Measurements from ENCODE around the gene ELAVL3.

DNA sequence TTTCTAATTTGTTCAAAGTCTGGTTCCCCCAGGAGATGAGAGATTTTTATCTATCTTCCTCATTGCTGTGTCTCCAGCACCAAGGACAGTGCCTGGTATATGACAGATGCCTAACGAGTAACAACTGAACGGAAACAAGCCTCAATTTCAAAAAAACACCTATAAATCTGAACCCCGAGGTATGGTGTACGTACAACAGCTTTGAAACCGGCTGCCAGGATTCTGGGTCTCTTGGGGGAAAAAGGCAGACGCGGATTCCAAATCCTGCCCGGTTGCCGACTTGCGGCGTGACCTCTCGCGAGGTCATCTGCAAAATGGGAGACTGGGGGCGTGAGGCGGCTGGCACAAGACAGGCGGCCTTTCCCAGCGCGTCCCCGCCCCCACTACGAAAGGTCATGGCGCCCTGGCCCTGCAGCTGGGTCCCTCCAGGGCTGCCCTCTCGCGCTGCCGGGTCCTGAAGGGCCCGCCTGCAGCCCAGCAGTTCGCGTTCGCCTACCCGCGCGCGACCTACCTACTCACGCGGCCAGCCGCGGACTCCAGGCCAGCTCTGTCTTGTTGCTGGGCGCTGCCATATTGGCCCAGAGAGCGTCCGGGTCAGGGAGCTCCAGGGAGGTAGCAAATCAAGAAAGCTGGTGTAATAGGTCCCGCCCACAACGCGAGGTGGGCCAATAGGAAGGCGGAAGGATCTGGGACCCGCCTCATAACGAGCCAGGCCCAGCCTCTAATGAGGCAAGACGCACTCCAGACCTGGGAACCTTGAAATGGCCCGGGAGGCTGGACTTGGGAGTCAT, 47.9 kb upstream of the ELAVL3 start, which contains the start of gene ECSIT:
- TF ChIP-seq, protein P1, sequence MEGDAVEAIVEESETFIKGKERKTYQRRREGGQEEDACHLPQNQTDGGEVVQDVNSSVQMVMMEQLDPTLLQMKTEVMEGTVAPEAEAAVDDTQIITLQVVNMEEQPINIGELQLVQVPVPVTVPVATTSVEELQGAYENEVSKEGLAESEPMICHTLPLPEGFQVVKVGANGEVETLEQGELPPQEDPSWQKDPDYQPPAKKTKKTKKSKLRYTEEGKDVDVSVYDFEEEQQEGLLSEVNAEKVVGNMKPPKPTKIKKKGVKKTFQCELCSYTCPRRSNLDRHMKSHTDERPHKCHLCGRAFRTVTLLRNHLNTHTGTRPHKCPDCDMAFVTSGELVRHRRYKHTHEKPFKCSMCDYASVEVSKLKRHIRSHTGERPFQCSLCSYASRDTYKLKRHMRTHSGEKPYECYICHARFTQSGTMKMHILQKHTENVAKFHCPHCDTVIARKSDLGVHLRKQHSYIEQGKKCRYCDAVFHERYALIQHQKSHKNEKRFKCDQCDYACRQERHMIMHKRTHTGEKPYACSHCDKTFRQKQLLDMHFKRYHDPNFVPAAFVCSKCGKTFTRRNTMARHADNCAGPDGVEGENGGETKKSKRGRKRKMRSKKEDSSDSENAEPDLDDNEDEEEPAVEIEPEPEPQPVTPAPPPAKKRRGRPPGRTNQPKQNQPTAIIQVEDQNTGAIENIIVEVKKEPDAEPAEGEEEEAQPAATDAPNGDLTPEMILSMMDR (IDR thresholded peaks at IDR 0.05; ENCODE audit: control extremely low read depth in 1 of 3, insufficient read depth in 1 of 3, low read depth in 1 of 3, low read length in 3 of 3), result no peak
- TF ChIP-seq TAF1 (IDR thresholded peaks at IDR 0.05; ENCODE audit: low read depth, low read length), result peak; percentile 87
- TF ChIP-seq TCF12 (IDR thresholded peaks at IDR 0.05; ENCODE audit: low read depth, low read length), result no peak
- no peak for TF ChIP-seq CBX5 (IDR thresholded peaks at IDR 0.05; ENCODE audit: low read depth, low read length)
- no peak for TF ChIP-seq RAD21 (IDR thresholded peaks at IDR 0.05 in 1 of 2, conservative IDR thresholded peaks at IDR 0.05 in 1 of 2; ENCODE audit: low read depth in 2 of 2, low read length in 2 of 2)
- TF ChIP-seq SP1 (IDR thresholded peaks at IDR 0.05; ENCODE audit: low read depth, low read length), result peak; percentile 76; the same call in 1 of the 2 replicates
- no peak for TF ChIP-seq KDM1A (IDR thresholded peaks at IDR 0.05; ENCODE audit: borderline replicate concordance, low read length)
- TF ChIP-seq POLR2A (IDR thresholded peaks at IDR 0.05; ENCODE audit: control extremely low read depth in 1 of 2, low read depth in 2 of 2, low read length in 2 of 2), result peak; percentile 66 to 91
- peak; percentile 90 for TF ChIP-seq ASH2L (IDR thresholded peaks at IDR 0.05; ENCODE audit: low read length)
